ENCODE results near the gene MAF. TPM values are rescaled to one million over a fixed set of nuclear protein-coding genes. Genes with fewer than 3 reads are reported as not detected.

Gene MAF
- total and polyA plus RNA-seq, 10 donors = 8.8 to 107 (median 60.6) TPM

DNA sequence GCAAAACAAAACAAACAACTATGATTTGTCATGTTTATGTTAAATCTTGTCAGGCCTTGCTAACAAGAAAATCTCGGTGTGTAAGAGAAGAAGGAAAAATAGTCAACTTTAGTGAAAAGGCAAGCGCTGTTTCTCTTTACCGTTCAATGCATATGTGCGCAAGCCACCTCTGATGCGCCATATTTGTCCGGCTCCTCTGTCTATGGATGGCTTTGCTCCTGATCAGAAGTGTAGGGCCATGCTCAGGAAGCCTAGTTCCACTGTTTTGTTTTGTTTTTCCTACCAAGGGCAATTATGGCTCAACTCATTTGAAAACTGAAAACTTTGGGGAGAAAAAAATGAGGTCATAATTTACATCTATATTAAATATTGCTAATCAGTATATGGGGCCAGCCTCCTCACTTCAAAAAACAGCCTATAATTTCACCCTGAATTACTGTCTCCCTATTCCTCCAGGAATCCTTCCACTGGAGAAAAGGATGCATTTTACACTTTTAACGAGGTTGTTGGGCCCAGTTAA, 4.5 kb downstream of the MAF start:
- DNase-seq = no peak
- intact Hi-C loops (cut with DNase I; ENCODE audit: low total_unique reads) = no loop called here
- H3K27me3 ChIP-seq (replicated peaks in 1 of 7) = peaks cover 0 to 42% (median 6%) of the 10 kb centered on the region in 7 donors
- H3K36me3 ChIP-seq = no peaks in the 10 kb centered on the region
- H3K9me3 ChIP-seq = no peaks in the 10 kb centered on the region
- H3K4me1 ChIP-seq = peaks cover 0 to 82% (median 32%) of the 10 kb centered on the region in 6 donors
- TF ChIP-seq, protein P1, sequence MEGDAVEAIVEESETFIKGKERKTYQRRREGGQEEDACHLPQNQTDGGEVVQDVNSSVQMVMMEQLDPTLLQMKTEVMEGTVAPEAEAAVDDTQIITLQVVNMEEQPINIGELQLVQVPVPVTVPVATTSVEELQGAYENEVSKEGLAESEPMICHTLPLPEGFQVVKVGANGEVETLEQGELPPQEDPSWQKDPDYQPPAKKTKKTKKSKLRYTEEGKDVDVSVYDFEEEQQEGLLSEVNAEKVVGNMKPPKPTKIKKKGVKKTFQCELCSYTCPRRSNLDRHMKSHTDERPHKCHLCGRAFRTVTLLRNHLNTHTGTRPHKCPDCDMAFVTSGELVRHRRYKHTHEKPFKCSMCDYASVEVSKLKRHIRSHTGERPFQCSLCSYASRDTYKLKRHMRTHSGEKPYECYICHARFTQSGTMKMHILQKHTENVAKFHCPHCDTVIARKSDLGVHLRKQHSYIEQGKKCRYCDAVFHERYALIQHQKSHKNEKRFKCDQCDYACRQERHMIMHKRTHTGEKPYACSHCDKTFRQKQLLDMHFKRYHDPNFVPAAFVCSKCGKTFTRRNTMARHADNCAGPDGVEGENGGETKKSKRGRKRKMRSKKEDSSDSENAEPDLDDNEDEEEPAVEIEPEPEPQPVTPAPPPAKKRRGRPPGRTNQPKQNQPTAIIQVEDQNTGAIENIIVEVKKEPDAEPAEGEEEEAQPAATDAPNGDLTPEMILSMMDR (IDR thresholded peaks at IDR 0.05 in 8 of 11, conservative IDR thresholded peaks at IDR 0.05 in 3 of 11) = no peak
- TF ChIP-seq POLR2AphosphoS5 (IDR thresholded peaks at IDR 0.05) (no peak), POLR2A (IDR thresholded peaks at IDR 0.05) (no peak)
- WGBS, 5 donors = 60 to 78% (median 69%) methylated on average over 7 of the region's 7 CpGs
- H3K4me3 ChIP-seq = peak overlapping the region; percentile 39 to 91 (median 56)
- H3K27ac ChIP-seq = peak overlapping the region; percentile 0 to 94 (median 82)

DNA sequence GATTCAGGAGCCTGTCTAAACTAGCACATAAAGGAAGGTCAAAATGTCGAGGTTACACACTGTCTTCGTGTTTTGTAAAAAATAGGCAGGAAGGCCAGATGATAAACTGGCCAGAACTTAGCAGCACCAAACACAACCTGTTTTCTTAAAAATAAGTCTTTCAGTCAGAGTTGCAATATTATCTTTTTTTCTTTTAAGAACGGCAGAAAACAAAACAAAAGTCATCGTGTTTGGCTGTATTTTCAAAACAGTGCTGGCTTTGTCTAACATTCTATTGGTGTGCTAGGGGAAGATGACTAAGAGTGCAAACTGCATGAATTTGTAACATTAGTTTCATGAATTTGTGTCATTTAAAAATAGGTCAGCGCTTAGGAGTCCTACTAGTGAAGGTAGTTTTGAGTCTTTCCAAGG, 5.3 kb downstream of the MAF start:
- Histone ChIP-seq H3K27ac (peak overlapping the region; percentile 29 to 94 (median 82)), H3K4me1 (peaks cover 0 to 81% (median 27%) of the 10 kb centered on the region in 6 donors), H3K4me3 (peak overlapping the region in 6 of 8 donors; percentile 0 to 91 (median 58)), H3K36me3 (no peaks in the 10 kb centered on the region), H3K9me3 (no peaks in the 10 kb centered on the region), H3K27me3 (replicated peaks in 1 of 7) (peaks cover 0 to 40% (median 6%) of the 10 kb centered on the region in 7 donors)
- 46 to 59% (median 48%) methylated on average over 5 of the region's 5 CpGs for WGBS, 5 donors
- intact Hi-C loops (cut with DNase I; ENCODE audit: low total_unique reads) = no loop called here
- DNase-seq = no peak
- no peak for TF ChIP-seq POLR2A (IDR thresholded peaks at IDR 0.05)
- TF ChIP-seq, protein P1 (IDR thresholded peaks at IDR 0.05 in 8 of 11, conservative IDR thresholded peaks at IDR 0.05 in 3 of 11) = no peak
- no peak for TF ChIP-seq POLR2AphosphoS5 (IDR thresholded peaks at IDR 0.05)

DNA sequence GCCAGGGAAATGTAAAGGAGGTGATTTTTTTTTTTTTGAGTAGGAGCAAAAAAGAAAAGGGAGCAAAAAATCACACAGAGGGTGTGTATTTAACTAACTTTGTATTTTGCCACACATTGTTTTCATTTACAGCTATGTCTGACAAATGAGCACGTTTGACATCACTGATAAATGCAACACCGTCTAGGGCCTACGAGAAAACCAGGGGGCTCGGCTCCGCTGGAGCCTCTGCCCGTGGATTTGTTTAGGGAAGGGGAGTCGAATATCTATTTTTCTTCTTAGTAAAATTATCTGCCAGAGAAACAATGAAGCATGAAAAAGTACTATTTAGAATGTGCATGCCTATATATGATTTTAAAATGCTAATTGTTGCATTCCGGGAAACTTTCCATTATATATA, 6.8 kb downstream of the MAF start:
- intact Hi-C loops (cut with DNase I; ENCODE audit: low total_unique reads) = no loop called here
- no peaks in the 10 kb centered on the region for H3K9me3 ChIP-seq
- H3K27me3 ChIP-seq (replicated peaks in 1 of 7) = peaks cover 0 to 42% (median 7%) of the 10 kb centered on the region in 7 donors
- DNase-seq = no peak
- peak overlapping the region in 1 of 8 donors; percentile 91 for H3K4me3 ChIP-seq
- peaks cover 0 to 87% (median 34%) of the 10 kb centered on the region in 6 donors for H3K4me1 ChIP-seq
- H3K27ac ChIP-seq = peak overlapping the region in 5 of 8 donors; percentile 33 to 94 (median 87)
- TF ChIP-seq POLR2A (IDR thresholded peaks at IDR 0.05) = no peak
- TF ChIP-seq POLR2AphosphoS5 (IDR thresholded peaks at IDR 0.05) = no peak
- TF ChIP-seq, protein P1 (IDR thresholded peaks at IDR 0.05 in 8 of 11, conservative IDR thresholded peaks at IDR 0.05 in 3 of 11) = no peak
- WGBS, 5 donors = 86 to 92% (median 90%) methylated on average over 8 of the region's 8 CpGs
- H3K36me3 ChIP-seq = no peaks in the 10 kb centered on the region

DNA sequence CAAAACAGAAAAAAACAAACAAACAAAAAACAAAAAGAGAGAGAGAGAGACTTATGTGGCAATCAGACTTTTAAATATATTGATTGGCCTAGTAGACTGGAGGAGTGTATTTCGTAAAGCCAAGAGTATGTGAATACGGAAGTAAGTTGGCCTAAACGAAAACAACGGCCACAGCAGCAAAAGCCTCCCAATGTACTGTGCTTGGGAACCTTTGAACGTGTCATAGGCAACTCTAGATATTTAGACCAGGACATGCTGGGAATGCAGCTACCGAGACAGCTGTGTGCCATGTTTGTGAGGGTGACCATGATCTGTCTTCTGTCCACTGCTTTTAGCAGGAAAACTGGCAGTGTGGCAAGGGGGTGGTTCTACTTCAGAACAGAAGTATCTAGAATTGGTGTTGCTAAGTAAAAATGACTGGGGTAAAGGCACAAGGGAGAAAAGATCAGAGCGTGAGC, 7.4 kb downstream of the MAF start:
- Histone ChIP-seq H3K4me3 (no peak overlapping the region), H3K4me1 (peaks cover 0 to 85% (median 35%) of the 10 kb centered on the region in 6 donors), H3K27me3 (replicated peaks in 1 of 7) (peaks cover 0 to 42% (median 7%) of the 10 kb centered on the region in 7 donors), H3K9me3 (no peaks in the 10 kb centered on the region), H3K36me3 (no peaks in the 10 kb centered on the region), H3K27ac (peak overlapping the region in 7 of 8 donors; percentile 23 to 94 (median 78))
- 77 to 88% (median 82%) methylated on average over 7 of the region's 7 CpGs for WGBS, 5 donors
- no peak for DNase-seq
- intact Hi-C loops (cut with DNase I; ENCODE audit: low total_unique reads) = no loop called here
- TF ChIP-seq, protein P1 (IDR thresholded peaks at IDR 0.05 in 8 of 11, conservative IDR thresholded peaks at IDR 0.05 in 3 of 11) = no peak
- TF ChIP-seq POLR2A (IDR thresholded peaks at IDR 0.05) = peak in 1 of 3 donors; percentile 40
- TF ChIP-seq POLR2AphosphoS5 (IDR thresholded peaks at IDR 0.05) = peak in 1 of 3 donors; percentile 79
